Measurements from ENCODE around the gene ZNF280D.

The ZNF280D gene

GRCh38 chr15:56660943-56661342 lies 72.4 kb downstream of the ZNF280D start:
- Histone ChIP-seq H3K27me3 (ENCODE audit: insufficient read depth, low read depth, severe bottlenecking) (no peaks in the 10 kb centered on the region), H3K27ac (no peak overlapping the region), H3K4me3 (ENCODE audit: low read depth, low read length) (no peak overlapping the region), H3K36me3 (no peaks in the 10 kb centered on the region), H3K9me3 (ENCODE audit: severe bottlenecking) (no peaks in the 10 kb centered on the region)
- DNase-seq: no peak
- TF ChIP-seq CTCF (IDR thresholded peaks at IDR 0.05; ENCODE audit: low read depth, low read length): no peak

- Histone ChIP-seq H3K27me3 (ENCODE audit: insufficient read depth, low read depth, severe bottlenecking) (no peaks in the 10 kb centered on the region), H3K36me3 (no peaks in the 10 kb centered on the region), H3K27ac (no peak overlapping the region), H3K9me3 (ENCODE audit: severe bottlenecking) (no peaks in the 10 kb centered on the region), H3K4me3 (ENCODE audit: low read depth, low read length) (no peak overlapping the region)
- DNase-seq: no peak
- no peak for TF ChIP-seq CTCF (IDR thresholded peaks at IDR 0.05; ENCODE audit: low read depth, low read length)
Observed at GRCh38 chr15:56659197-56659596, 74.1 kb downstream of the ZNF280D start.

- Histone ChIP-seq H3K27ac (no peak overlapping the region), H3K4me3 (ENCODE audit: low read depth, low read length) (no peak overlapping the region), H3K27me3 (ENCODE audit: insufficient read depth, low read depth, severe bottlenecking) (no peaks in the 10 kb centered on the region), H3K36me3 (no peaks in the 10 kb centered on the region), H3K9me3 (ENCODE audit: severe bottlenecking) (no peaks in the 10 kb centered on the region)
- no peak for DNase-seq
- TF ChIP-seq CTCF (IDR thresholded peaks at IDR 0.05; ENCODE audit: low read depth, low read length): no peak
Observed at GRCh38 chr15:56654624-56655023, 78.7 kb downstream of the ZNF280D start.

GRCh38 chr15:56654216-56654615 lies 79.1 kb downstream of the ZNF280D start:
- Histone ChIP-seq H3K4me3 (ENCODE audit: low read depth, low read length) (no peak overlapping the region), H3K27ac (no peak overlapping the region), H3K27me3 (ENCODE audit: insufficient read depth, low read depth, severe bottlenecking) (no peaks in the 10 kb centered on the region), H3K9me3 (ENCODE audit: severe bottlenecking) (no peaks in the 10 kb centered on the region), H3K36me3 (no peaks in the 10 kb centered on the region)
- DNase-seq: no peak
- no peak for TF ChIP-seq CTCF (IDR thresholded peaks at IDR 0.05; ENCODE audit: low read depth, low read length)

GRCh38 chr15:56653787-56654186 lies 79.5 kb downstream of the ZNF280D start:
- DNase-seq: no peak
- Histone ChIP-seq H3K9me3 (ENCODE audit: severe bottlenecking) (no peaks in the 10 kb centered on the region), H3K27me3 (ENCODE audit: insufficient read depth, low read depth, severe bottlenecking) (no peaks in the 10 kb centered on the region), H3K36me3 (no peaks in the 10 kb centered on the region), H3K4me3 (ENCODE audit: low read depth, low read length) (no peak overlapping the region), H3K27ac (no peak overlapping the region)
- no peak for TF ChIP-seq CTCF (IDR thresholded peaks at IDR 0.05; ENCODE audit: low read depth, low read length)

GRCh38 chr15:56653107-56653506 lies 80.2 kb downstream of the ZNF280D start:
- DNase-seq: no peak
- TF ChIP-seq CTCF (IDR thresholded peaks at IDR 0.05; ENCODE audit: low read depth, low read length): no peak
- Histone ChIP-seq H3K36me3 (no peaks in the 10 kb centered on the region), H3K27ac (no peak overlapping the region), H3K27me3 (ENCODE audit: insufficient read depth, low read depth, severe bottlenecking) (no peaks in the 10 kb centered on the region), H3K4me3 (ENCODE audit: low read depth, low read length) (no peak overlapping the region), H3K9me3 (ENCODE audit: severe bottlenecking) (no peaks in the 10 kb centered on the region)

Measured in WERI-Rb-1 (cell line).